Transverse colon (tissue), 4 donors: ENCODE results near the gene KARS1.

Experiments
- EP300 ChIP-seq: sonication (generic); formaldehyde crosslinking; IDR thresholded peaks from one replicate; pipeline ENCODE4 v1.6.1; 2017; ENCODE audit warnings: antibody characterized with exemption, low read depth
- POLR2AphosphoS5 ChIP-seq, 3 donors: sonication (generic); formaldehyde crosslinking; IDR thresholded peaks; one replicate each; pipeline ENCODE4 v1.6.1; 2016; ENCODE audit warnings: antibody characterized with exemption in 3 of 3
- TF ChIP-seq, protein P1 (sequence below), 5 experiments: fragments of 200-600 bp in 3 of 5; fragments of 450-650 bp in 2 of 5; sonication (generic) in 3 of 5; IDR thresholded peaks; 1 replicate in 2 of 5; 2 replicates in 3 of 5; pipeline ENCODE4 v1.5.1; 2016 to 2017; ENCODE audit warnings: antibody characterized with exemption in 5 of 5, inconsistent platforms in 3 of 5, mild to moderate bottlenecking in 2 of 5, moderate library complexity in 1 of 5

DNA sequence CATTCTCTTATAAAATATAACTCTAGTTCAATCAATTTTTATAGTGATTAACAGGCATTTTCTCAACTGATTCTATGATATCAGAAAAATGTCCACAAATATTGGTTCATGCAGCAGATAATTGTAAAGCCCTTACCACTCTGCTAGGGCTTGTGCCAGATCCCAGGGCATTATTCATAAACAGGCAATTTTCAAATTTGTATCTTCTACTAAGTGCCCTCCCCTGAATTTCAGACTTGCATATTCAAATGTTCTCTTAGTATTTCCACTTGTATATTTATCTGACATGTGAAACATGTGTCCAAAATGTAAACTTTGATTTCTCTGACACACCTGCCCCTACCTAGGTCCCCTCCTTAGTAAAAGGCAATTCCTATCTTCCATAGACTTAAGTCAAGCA, 20.0 kb upstream of the KARS1 start:
- TF ChIP-seq, protein P1, sequence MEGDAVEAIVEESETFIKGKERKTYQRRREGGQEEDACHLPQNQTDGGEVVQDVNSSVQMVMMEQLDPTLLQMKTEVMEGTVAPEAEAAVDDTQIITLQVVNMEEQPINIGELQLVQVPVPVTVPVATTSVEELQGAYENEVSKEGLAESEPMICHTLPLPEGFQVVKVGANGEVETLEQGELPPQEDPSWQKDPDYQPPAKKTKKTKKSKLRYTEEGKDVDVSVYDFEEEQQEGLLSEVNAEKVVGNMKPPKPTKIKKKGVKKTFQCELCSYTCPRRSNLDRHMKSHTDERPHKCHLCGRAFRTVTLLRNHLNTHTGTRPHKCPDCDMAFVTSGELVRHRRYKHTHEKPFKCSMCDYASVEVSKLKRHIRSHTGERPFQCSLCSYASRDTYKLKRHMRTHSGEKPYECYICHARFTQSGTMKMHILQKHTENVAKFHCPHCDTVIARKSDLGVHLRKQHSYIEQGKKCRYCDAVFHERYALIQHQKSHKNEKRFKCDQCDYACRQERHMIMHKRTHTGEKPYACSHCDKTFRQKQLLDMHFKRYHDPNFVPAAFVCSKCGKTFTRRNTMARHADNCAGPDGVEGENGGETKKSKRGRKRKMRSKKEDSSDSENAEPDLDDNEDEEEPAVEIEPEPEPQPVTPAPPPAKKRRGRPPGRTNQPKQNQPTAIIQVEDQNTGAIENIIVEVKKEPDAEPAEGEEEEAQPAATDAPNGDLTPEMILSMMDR (IDR thresholded peaks at IDR 0.05), result no peak
- TF ChIP-seq POLR2AphosphoS5 (IDR thresholded peaks at IDR 0.05), result no peak
- no peak for TF ChIP-seq EP300
